Transverse colon (tissue), 4 donors: ENCODE results near the gene CRACDL. TPM values are rescaled to one million over a fixed set of nuclear protein-coding genes. Genes with fewer than 3 reads are reported as not detected.
"Not testable (repeated sequence)": the region's sequence is repeated elsewhere in the genome, so short reads cannot be mapped to it uniquely, and the experiment has no call there.

Source experiments
- DNase-seq: peaks from one replicate; pipeline ENCODE4 v3.0.0-alpha.2; 2019
- H3K27ac ChIP-seq, 4 donors: fragments of 200-600 bp; sonication (generic); 2 replicates each; pipeline ENCODE4 v1.5.1; 2016 to 2018; ENCODE audit warnings: inconsistent platforms in 4 of 4
- H3K27me3 ChIP-seq: fragments of 200-600 bp; sonication (generic); 2 replicates; pipeline ENCODE4 v1.5.1; 2017; ENCODE audit warnings: inconsistent platforms
- H3K36me3 ChIP-seq, 4 donors: fragments of 200-600 bp; sonication (generic); 2 replicates each; pipeline ENCODE4 v1.5.1; 2017 to 2019; ENCODE audit warnings: inconsistent platforms in 4 of 4
- H3K4me1 ChIP-seq, 4 donors: fragments of 200-600 bp; sonication (generic); 2 replicates each; pipeline ENCODE4 v1.5.1; 2017 to 2020; ENCODE audit warnings: inconsistent platforms in 4 of 4
- H3K4me3 ChIP-seq, 4 donors: fragments of 200-600 bp; sonication (generic); 1 replicate in 1 of 4; 2 replicates in 3 of 4; pipeline versions ENCODE4 v1.5.1 to v1.6.1; 2017 to 2019; ENCODE audit warnings: inconsistent platforms in 4 of 4
- H3K9me3 ChIP-seq, 2 donors: fragments of 200-600 bp; sonication (generic); 2 replicates each; pipeline ENCODE4 v1.5.1; 2017 to 2019; ENCODE audit warnings: inconsistent platforms in 2 of 2
- EP300 ChIP-seq: sonication (generic); formaldehyde crosslinking; IDR thresholded peaks from one replicate; pipeline ENCODE4 v1.6.1; 2017; ENCODE audit warnings: antibody characterized with exemption, low read depth
- POLR2A ChIP-seq: fragments of 450-650 bp; IDR thresholded peaks from one replicate; pipeline ENCODE4 v1.6.1; 2016; ENCODE audit warnings: antibody characterized with exemption, mild to moderate bottlenecking, moderate library complexity
- POLR2AphosphoS5 ChIP-seq, 3 donors: sonication (generic); formaldehyde crosslinking; IDR thresholded peaks; one replicate each; pipeline ENCODE4 v1.6.1; 2016; ENCODE audit warnings: antibody characterized with exemption in 3 of 3
- WGBS, 2 donors: methylation state at CpG; one replicate each; pipeline ENCODE4 v1.1.5; 2018; ENCODE audit warnings: low coverage in 1 of 2; 5-methylcytosine and 5-hydroxymethylcytosine counted together
- in situ Hi-C, 4 donors: fragments of 200-750 bp; cut with MboI; loops; one replicate each; pipeline versions ENCODE4 v1.15.0 to v1.15.1; 2017; ENCODE audit warnings: low sequenced_read_pairs in 3 of 4, low pct_ligation_motif_present in 1 of 4, low pct_unique_long_range_greater_than_20kb in 1 of 4
- intact Hi-C: fragments of 100-400 bp; cut with DNase I; formaldehyde crosslinking; loops from one replicate; pipeline ENCODE4 v1.15.1; 2023; ENCODE audit warnings: low total_unique reads
- total RNA-seq, 4 donors: library from RNA; depleted of rRNA; stranded (reverse); fragments of >200 nt; gene quantifications; one replicate each; pipeline ENCODE4 v1.1.0, GENCODE V29; 2016
- TF ChIP-seq, protein P1 (sequence below), 5 experiments: fragments of 200-600 bp in 3 of 5; fragments of 450-650 bp in 2 of 5; sonication (generic) in 3 of 5; IDR thresholded peaks; 1 replicate in 2 of 5; 2 replicates in 3 of 5; pipeline ENCODE4 v1.5.1; 2016 to 2017; ENCODE audit warnings: antibody characterized with exemption in 5 of 5, inconsistent platforms in 3 of 5, mild to moderate bottlenecking in 2 of 5, moderate library complexity in 1 of 5

Gene CRACDL
- total RNA-seq, 4 donors from 2014 or later: 15.1 to 21.3 (median 16.9) TPM

DNA sequence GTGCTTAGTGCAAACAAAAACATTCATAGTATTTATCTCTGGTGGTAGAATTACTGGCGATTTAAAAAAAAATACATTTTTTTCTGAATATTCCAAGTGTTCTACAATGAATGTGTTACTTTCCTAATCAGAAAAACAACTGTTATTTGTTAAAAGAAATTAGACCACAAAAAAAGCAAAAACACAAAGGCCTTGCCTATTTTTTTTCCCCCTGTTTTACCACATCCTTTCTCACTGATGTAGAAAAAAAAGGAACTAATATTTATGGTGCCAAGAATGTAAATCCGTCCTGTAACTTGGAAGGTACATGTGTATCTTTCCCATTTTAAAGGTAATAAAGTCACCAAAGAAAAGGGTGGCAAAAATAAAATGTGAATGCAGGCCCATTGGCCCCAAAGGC, 176.7 kb downstream of the CRACDL start:
- Histone ChIP-seq H3K27me3 (no peaks in the 10 kb centered on the region), H3K4me1 (peaks cover 0 to 20% (median 7%) of the 10 kb centered on the region in 4 donors), H3K9me3 (no peaks in the 10 kb centered on the region), H3K4me3 (no peak overlapping the region), H3K27ac (peak overlapping the region; percentile 49 to 61 (median 59)), H3K36me3 (no peaks in the 10 kb centered on the region)
- TF ChIP-seq POLR2AphosphoS5 (IDR thresholded peaks at IDR 0.05) (no peak), EP300 (no peak), POLR2A (no peak)
- TF ChIP-seq, protein P1, sequence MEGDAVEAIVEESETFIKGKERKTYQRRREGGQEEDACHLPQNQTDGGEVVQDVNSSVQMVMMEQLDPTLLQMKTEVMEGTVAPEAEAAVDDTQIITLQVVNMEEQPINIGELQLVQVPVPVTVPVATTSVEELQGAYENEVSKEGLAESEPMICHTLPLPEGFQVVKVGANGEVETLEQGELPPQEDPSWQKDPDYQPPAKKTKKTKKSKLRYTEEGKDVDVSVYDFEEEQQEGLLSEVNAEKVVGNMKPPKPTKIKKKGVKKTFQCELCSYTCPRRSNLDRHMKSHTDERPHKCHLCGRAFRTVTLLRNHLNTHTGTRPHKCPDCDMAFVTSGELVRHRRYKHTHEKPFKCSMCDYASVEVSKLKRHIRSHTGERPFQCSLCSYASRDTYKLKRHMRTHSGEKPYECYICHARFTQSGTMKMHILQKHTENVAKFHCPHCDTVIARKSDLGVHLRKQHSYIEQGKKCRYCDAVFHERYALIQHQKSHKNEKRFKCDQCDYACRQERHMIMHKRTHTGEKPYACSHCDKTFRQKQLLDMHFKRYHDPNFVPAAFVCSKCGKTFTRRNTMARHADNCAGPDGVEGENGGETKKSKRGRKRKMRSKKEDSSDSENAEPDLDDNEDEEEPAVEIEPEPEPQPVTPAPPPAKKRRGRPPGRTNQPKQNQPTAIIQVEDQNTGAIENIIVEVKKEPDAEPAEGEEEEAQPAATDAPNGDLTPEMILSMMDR (IDR thresholded peaks at IDR 0.05): no peak
- WGBS, 2 donors: 62 to 73% methylated on average over 2 of the region's 2 CpGs
- no peak for DNase-seq
- intact Hi-C loops: no loop called here
- in situ Hi-C loops: no loop called here

DNA sequence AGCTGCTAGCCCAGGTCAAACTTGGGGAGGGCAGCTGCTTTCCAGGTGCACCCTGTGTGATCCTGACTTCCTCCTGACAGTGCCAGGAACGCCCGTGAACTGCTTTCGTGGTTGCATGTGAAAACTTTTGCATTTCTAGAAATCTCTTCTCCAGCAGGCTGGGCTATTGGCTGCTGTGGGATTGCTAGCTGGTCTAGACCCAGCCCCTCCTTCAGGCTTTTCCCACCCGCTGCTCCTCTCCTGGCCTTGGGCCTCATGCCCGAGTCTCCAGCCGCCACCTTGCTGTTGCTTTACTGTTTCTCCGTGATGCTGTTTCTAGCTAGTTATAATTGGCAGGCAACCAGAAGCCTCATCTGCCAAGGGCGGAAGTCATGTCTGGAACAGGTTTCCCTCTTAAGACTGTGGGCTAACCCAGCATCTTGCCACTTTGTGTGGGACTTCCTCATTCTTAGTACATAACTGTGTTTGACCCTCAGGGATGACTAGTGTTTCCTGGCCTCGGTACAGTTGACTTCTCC, 178.1 kb downstream of the CRACDL start:
- H3K4me1 ChIP-seq: peaks cover 0 to 20% (median 7%) of the 10 kb centered on the region in 4 donors
- H3K4me3 ChIP-seq: peak overlapping the region in 1 of 4 donors; percentile 21
- no peaks in the 10 kb centered on the region for H3K27me3 ChIP-seq
- peak; percentile 69 for DNase-seq
- intact Hi-C loops (no loop called here), in situ Hi-C loops (no loop called here)
- peak overlapping the region; percentile 58 to 69 (median 60) for H3K27ac ChIP-seq
- no peaks in the 10 kb centered on the region for H3K36me3 ChIP-seq
- TF ChIP-seq POLR2AphosphoS5 (IDR thresholded peaks at IDR 0.05) (peak; percentile 27 to 59 (median 30)), EP300 (no peak)
- WGBS, 2 donors: 15 to 16% methylated on average over 4 to 9 of the region's 9 CpGs
- H3K9me3 ChIP-seq: no peaks in the 10 kb centered on the region

DNA sequence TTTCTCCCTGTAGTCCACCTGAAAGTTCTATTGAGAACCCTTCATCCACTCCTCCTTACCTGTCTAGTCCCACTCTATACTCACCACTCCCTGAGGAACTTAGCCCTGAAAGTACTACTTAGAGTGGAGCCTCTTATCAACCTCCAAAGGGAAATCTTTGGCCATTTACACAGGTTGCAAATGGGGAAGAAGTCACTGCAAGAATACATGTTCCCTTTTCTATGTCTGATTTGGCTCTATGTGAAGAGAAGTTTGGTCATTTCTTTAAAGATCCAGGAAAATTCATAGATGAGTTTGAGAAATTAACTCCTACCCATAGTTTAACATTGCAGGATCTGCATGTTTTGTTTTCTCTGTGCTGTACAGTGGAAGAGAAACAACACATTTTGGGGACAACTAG, 182.2 kb downstream of the CRACDL start:
- Histone ChIP-seq H3K36me3 (no peaks in the 10 kb centered on the region), H3K27ac (no peak overlapping the region), H3K4me3 (no peak overlapping the region), H3K4me1 (peaks cover 0 to 17% (median 7%) of the 10 kb centered on the region in 4 donors), H3K9me3 (no peaks in the 10 kb centered on the region), H3K27me3 (no peaks in the 10 kb centered on the region)
- no peak for DNase-seq
- in situ Hi-C loops (no loop called here), intact Hi-C loops (no loop called here)
- TF ChIP-seq, protein P1 (IDR thresholded peaks at IDR 0.05): no peak
- TF ChIP-seq POLR2A (no peak), EP300 (no peak), POLR2AphosphoS5 (IDR thresholded peaks at IDR 0.05) (no peak)

DNA sequence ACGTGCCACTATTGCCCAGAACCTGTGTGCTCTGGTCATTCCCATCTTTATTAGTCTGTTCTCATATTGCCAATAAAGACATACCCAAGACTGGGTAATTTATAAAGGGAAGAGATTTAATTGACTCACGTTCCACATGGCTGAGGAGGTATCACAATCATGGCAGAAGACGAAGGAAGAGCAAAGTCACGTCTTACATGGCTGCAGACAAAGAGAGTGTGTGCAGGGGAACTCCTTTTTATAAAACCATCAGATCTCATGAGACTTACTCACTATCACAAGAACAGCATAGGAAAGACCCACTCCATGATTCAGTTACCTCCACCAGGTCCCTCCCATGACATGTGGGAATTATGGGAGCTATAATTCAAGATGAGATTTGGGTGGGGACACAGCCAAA, 183.3 kb downstream of the CRACDL start:
- WGBS, 2 donors: 88 to 90% methylated on average over 2 to 4 of the region's 4 CpGs

DNA sequence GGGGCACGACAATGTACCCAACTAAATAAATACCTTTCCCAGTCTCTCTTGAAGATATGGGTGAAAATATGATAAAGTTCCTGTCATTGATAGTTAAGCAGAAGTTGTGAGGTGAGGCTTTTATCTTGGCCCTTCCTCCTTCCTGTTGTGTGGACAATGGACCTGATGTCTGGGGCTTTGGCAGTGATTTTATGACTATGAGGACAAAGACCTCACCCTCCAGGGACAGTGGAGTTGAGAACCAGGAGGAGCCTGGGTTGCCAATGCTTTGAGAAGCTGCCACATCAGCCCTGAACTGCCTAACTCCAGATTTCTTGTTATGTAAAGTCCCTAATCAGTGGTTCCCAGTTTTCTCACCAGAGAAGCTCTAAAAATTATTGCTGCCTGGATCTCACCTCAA, 184.3 kb downstream of the CRACDL start:
- no peaks in the 10 kb centered on the region for H3K4me1 ChIP-seq
- H3K27me3 ChIP-seq: no peaks in the 10 kb centered on the region
- DNase-seq: no peak
- H3K9me3 ChIP-seq: no peaks in the 10 kb centered on the region
- no peak overlapping the region for H3K4me3 ChIP-seq
- in situ Hi-C loops: no loop called here
- H3K27ac ChIP-seq: no peak overlapping the region
- H3K36me3 ChIP-seq: no peaks in the 10 kb centered on the region
- intact Hi-C loops: no loop called here
- TF ChIP-seq POLR2AphosphoS5 (IDR thresholded peaks at IDR 0.05) (no peak), POLR2A (no peak), EP300 (no peak)
- TF ChIP-seq, protein P1 (IDR thresholded peaks at IDR 0.05): no peak
- WGBS, 2 donors: 80 to 100% methylated on average over 1 of the region's 1 CpG

More for the DNA sequence above, 183.3 kb downstream of the CRACDL start:
- H3K4me3 ChIP-seq, in situ Hi-C loops, H3K27ac ChIP-seq, intact Hi-C loops, H3K27me3 ChIP-seq, H3K36me3 ChIP-seq, H3K4me1 ChIP-seq, DNase-seq, H3K9me3 ChIP-seq: not testable (repeated sequence)
